DND-41 (cell line): ENCODE data around the gene PLEKHM1.

Experiments
- CTCF ChIP-seq: IDR thresholded peaks from 2 replicates; pipeline ENCODE4 v1.5.1; 2012; ENCODE audit warnings: borderline replicate concordance, low read length, moderate library complexity, mild to moderate bottlenecking; ENCODE audit not compliant: poor library complexity, severe bottlenecking; ENCODE audit errors: extremely low read depth
- EZH2 ChIP-seq: IDR thresholded peaks from 3 replicates; pipeline ENCODE4 v1.6.1; 2012; ENCODE audit warnings: borderline replicate concordance, low read depth, mild to moderate bottlenecking, moderate library complexity, low read length, inconsistent platforms; ENCODE audit not compliant: severe bottlenecking

- TF ChIP-seq CTCF (no peak), EZH2 (no peak)
These were observed 64.5 kb downstream of the PLEKHM1 start for GRCh38 chr17:45425984-45426413.
